AG04449 (cell line): ENCODE measurements around the gene PLXDC1.

ENCODE experiments used
- CTCF ChIA-PET: fragments of 350-600 bp; formaldehyde crosslinking; extraction: SDS; loops from one replicate; lab custom pipeline; 2021; ENCODE audit warnings: antibody characterized with exemption; lab: Yijun Ruan, JAX
- POLR2A ChIA-PET: fragments of 400-600, 350-600 bp; formaldehyde crosslinking; extraction: SDS; loops from one replicate; lab custom pipeline; 2020; ENCODE audit warnings: antibody characterized with exemption, inconsistent platforms; lab: Yijun Ruan, JAX
- DNase-seq: peaks from one replicate; pipeline ENCODE4 v3.0.0-alpha.2; 2010; ENCODE audit warnings: low read depth, low spot score
- H3K4me3 ChIP-seq: 2 replicates; pipeline ENCODE4 v1.5.1; 2011; ENCODE audit warnings: low read depth, mild to moderate bottlenecking, control low read depth, low read length
- TF ChIP-seq, protein P1 (sequence below): IDR thresholded peaks from one replicate; pipeline ENCODE4 v1.5.1; 2011; ENCODE audit warnings: mild to moderate bottlenecking, moderate library complexity, low read length, control low read depth, inconsistent platforms; ENCODE audit not compliant: insufficient read depth; ENCODE audit errors: missing control alignments

PLXDC1 gene

DNA sequence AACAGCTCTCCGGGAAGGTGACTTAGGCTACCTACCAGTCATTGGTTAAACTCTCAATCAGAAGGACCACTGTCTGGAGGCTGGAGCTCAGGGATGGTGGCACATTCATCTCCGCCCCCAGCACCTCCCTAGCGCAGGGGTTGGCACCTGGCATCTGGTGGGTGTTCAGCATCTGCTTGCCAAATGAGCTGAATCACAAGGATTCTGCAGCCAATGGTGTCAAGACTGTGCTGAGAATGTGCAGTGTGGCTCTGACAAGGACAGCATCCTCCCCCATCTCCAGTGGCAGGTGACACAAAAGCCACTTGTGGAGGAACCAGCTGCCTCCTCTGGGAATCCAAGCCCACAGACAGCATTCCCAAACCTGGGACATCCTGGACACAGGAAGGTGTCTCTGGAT is 35.2 kb downstream of the PLXDC1 start:
- H3K4me3 ChIP-seq: no peak overlapping the region
- TF ChIP-seq, protein P1, sequence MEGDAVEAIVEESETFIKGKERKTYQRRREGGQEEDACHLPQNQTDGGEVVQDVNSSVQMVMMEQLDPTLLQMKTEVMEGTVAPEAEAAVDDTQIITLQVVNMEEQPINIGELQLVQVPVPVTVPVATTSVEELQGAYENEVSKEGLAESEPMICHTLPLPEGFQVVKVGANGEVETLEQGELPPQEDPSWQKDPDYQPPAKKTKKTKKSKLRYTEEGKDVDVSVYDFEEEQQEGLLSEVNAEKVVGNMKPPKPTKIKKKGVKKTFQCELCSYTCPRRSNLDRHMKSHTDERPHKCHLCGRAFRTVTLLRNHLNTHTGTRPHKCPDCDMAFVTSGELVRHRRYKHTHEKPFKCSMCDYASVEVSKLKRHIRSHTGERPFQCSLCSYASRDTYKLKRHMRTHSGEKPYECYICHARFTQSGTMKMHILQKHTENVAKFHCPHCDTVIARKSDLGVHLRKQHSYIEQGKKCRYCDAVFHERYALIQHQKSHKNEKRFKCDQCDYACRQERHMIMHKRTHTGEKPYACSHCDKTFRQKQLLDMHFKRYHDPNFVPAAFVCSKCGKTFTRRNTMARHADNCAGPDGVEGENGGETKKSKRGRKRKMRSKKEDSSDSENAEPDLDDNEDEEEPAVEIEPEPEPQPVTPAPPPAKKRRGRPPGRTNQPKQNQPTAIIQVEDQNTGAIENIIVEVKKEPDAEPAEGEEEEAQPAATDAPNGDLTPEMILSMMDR: no peak
- ChIA-PET CTCF (interaction anchor here (1.3 to 2.6 kb wide), 3 partner anchors 45 to 133 kb away, joined by 3 to 8 read pairs (median 5); no protein-coding TSS in a partner anchor), POLR2A (no interaction called here)
- no peak for DNase-seq

- CTCF ChIA-PET: interaction anchor here (0.8 to 2.6 kb wide), 7 partner anchors 9 to 251 kb away, joined by 3 to 8 read pairs (median 4); no protein-coding TSS in a partner anchor
- no peak for DNase-seq
- no peak overlapping the region for H3K4me3 ChIP-seq
- TF ChIP-seq, protein P1: no peak
- POLR2A ChIA-PET: interaction anchor here (0.8 kb wide), 1 partner anchor 19 kb away, joined by 3 read pairs; no protein-coding TSS in a partner anchor
These were observed 36.3 kb downstream of the PLXDC1 start for GRCh38 chr17:39115135-39115534.

DNA sequence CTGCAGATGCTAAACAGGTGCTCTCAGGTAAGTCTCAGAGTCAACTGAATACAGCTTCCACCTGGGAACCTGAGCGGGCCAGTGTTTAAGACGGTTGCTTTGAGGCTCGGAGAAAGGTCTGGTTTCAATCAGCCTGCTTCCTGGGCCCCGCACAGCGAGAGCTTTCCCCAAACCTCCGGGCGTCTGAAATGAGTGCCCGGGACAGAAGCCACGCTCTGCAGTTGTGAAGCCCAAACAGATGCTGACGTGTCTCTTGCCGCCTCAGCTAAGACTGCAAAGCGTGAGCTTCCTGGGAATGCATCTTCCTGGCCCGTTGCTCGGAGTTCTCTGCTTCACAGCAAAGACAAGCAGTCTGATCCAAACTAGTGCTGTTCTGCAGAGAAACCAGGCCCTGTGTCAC is 36.7 kb downstream of the PLXDC1 start:
- POLR2A ChIA-PET: interaction anchor here (0.8 kb wide), 1 partner anchor 19 kb away, joined by 3 read pairs; no protein-coding TSS in a partner anchor
- CTCF ChIA-PET: interaction anchor here (0.7 to 2.6 kb wide), 8 partner anchors 10 to 251 kb away, joined by 3 to 8 read pairs (median 4); no protein-coding TSS in a partner anchor
- TF ChIP-seq, protein P1: no peak
- no peak for DNase-seq
- H3K4me3 ChIP-seq: no peak overlapping the region

DNA sequence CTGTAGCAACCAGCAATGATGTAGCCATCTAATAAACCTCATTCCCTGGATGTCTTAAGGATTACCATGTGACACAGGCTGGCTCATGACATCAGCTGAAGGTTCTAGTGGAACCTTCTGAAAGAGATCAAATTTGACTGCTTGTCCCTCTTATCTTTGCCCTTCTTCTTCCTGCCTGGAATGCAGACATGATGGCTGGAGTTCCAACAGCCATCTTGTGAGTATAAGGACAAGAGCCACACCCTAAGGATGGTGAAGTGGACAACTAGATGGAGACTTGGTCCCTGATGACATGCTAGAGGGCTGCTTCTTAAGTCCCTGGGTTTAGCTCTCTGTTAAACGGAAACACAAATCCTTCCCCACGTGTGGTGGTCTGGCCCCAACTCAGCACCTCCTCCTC is 37.6 kb downstream of the PLXDC1 start:
- TF ChIP-seq, protein P1: no peak
- CTCF ChIA-PET: interaction anchor here (2.1 kb wide), 1 partner anchor 12 kb away, joined by 6 read pairs; no protein-coding TSS in a partner anchor
- H3K4me3 ChIP-seq: no peak overlapping the region
- no peak for DNase-seq
- POLR2A ChIA-PET: no interaction called here

- ChIA-PET POLR2A (no interaction called here), CTCF (interaction anchor here (1.1 kb wide), 1 partner anchor 14 kb away, joined by 3 read pairs; no protein-coding TSS in a partner anchor)
- no peak for DNase-seq
- TF ChIP-seq, protein P1: no peak
- no peak overlapping the region for H3K4me3 ChIP-seq
These were observed 40.9 kb downstream of the PLXDC1 start for GRCh38 chr17:39110435-39111136.

DNA sequence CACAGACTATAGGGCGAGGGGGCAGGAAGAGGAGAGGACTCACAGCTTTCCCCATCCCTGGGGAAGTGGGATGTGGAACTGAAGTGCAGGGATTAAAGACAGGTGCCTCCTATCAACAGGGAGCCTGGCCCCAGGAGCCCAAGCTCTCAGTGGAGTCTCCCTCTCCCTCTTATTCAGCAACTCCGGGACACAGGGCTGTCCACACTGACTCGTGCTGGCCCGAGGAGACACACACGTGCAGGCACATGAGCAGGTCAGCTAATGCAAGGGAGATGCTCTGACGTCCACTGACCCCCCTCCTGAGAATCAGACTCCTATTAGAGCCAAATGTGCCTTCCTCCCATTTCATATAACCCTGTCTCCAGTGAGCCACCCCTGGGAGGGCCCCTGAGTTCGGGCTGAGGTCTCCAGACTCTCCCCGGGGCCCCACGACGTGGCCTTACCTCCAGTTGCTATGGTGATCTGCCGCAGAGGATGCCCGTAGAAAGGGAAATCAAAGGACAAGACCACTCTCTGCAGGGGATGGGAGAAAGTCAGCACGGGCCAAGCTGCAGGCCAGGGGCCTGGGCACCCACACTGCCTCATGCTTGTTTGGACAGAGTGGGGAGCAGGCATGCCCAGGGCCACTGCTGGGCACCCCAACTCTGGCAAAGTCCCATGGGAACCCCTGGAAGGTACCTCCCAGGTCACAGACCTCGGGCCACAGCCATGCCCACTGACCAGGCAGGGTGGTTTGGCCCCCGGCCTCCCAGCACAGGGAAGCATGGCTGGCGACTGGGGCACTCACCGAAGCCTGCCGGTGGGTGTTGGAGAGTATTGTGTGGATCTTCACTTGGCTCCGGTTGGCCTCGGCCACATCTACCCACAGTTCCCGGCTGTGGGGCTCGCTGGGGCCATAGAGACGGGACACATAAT is 42.7 kb downstream of the PLXDC1 start:
- ChIA-PET CTCF (interaction anchor here (0.6 to 3.2 kb wide), 2 partner anchors 9 to 56 kb away, joined by 3 to 8 read pairs; no protein-coding TSS in a partner anchor), POLR2A (no interaction called here)
- DNase-seq: no peak
- H3K4me3 ChIP-seq: no peak overlapping the region
- TF ChIP-seq, protein P1: no peak
